HCT116 (cell line): ENCODE results near the gene ACOX3. TPM values are rescaled to one million over a fixed set of nuclear protein-coding genes. Genes with fewer than 3 reads are reported as not detected.

Experiments
- ATAC-seq: fragments of 200-7000 bp; cut with Tn5 transposase; 2 replicates; pipeline ENCODE4 v1.9.1; 2020; ENCODE audit warnings: mild to moderate bottlenecking, moderate library complexity
- BruUV-seq: library from RNA; stranded (reverse); fragments of 400-500 nt; replicated peaks from 2 replicates; lab custom pipeline; 2021; lab: Mats Ljungman, UMichigan
- CTCF ChIA-PET: fragments of 300-600 bp; sonication (Branson Sonifier 250); formaldehyde crosslinking; loops from one replicate; lab custom pipeline; 2021; ENCODE audit warnings: antibody characterized with exemption; lab: Charles Lee
- POLR2A ChIA-PET: fragments of 300-600, 350-600 bp; sonication (Branson Sonifier 250); formaldehyde crosslinking; loops from one replicate; lab custom pipeline; 2021; ENCODE audit warnings: antibody characterized with exemption; lab: Charles Lee
- RAD21 ChIA-PET, 2 experiments: fragments of 300-600 bp; sonication (Branson Sonifier 250); formaldehyde crosslinking; loops; one replicate each; lab custom pipeline; 2023; ENCODE audit warnings: low total read pairs in 2 of 2; ENCODE audit not compliant: uncharacterized antibody in 2 of 2, unreplicated experiment in 2 of 2, low non-redundant PET in 1 of 2; lab: Charles Lee
- DNase-seq: peaks from one replicate; pipeline ENCODE4 v3.0.0-alpha.2; 2010; ENCODE audit warnings: low read depth, low spot score
- H2AFZ ChIP-seq: fragments of 200-600 bp; shearing (Covaris generic), sonication (generic); 2 replicates; pipeline ENCODE4 v1.6.1; 2017; ENCODE audit warnings: low read depth, mixed run types, mixed read lengths, antibody characterized with exemption, low read length; ENCODE audit not compliant: poor library complexity, severe bottlenecking
- H3K27ac ChIP-seq: 2 replicates; pipeline ENCODE4 v1.5.1; 2012; ENCODE audit warnings: low read depth, low read length
- H3K27me3 ChIP-seq: fragments of 200-600 bp; sonication (generic); 2 replicates; pipeline ENCODE4 v1.6.1; 2016; ENCODE audit warnings: mixed run types, low read length, mixed read lengths; ENCODE audit not compliant: insufficient read depth
- H3K36me3 ChIP-seq, 2 experiments: fragments of 200-500 bp in 1 of 2; fragments of 200-600 bp in 1 of 2; sonication (Bioruptor generic) in 1 of 2; sonication (generic) in 1 of 2; 2 replicates each; pipeline versions ENCODE4 v1.5.1 to v1.6.1; 2014 to 2016; ENCODE audit warnings: low read length in 2 of 2, inconsistent platforms in 1 of 2, mixed read lengths in 1 of 2, mixed run types in 1 of 2; ENCODE audit not compliant: insufficient read depth in 2 of 2, control insufficient read depth in 1 of 2
- H3K4me1 ChIP-seq, 2 experiments: fragments of 200-600 bp in 1 of 2; sonication (generic) in 1 of 2; 2 replicates each; pipeline versions ENCODE4 v1.5.1 to v1.6.1; 2012 to 2017; ENCODE audit warnings: low read length in 2 of 2, inconsistent platforms in 1 of 2, mild to moderate bottlenecking in 1 of 2, mixed read lengths in 1 of 2, mixed run types in 1 of 2, moderate library complexity in 1 of 2; ENCODE audit not compliant: insufficient read depth in 2 of 2, control insufficient read depth in 1 of 2
- H3K4me2 ChIP-seq: fragments of 200-600 bp; sonication (generic); 2 replicates; pipeline ENCODE4 v1.6.1; 2017; ENCODE audit warnings: mixed run types, low read length, mixed read lengths
- H3K4me3 ChIP-seq, 2 experiments: fragments of 200-600 bp in 1 of 2; sonication (generic) in 1 of 2; replicated peaks in 1 of 2; 2 replicates each; pipeline ENCODE4 v1.5.1; 2011 to 2016; ENCODE audit warnings: low read length in 2 of 2, control low read depth in 1 of 2, low read depth in 1 of 2, mild to moderate bottlenecking in 1 of 2, mixed read lengths in 1 of 2, mixed run types in 1 of 2
- H3K79me2 ChIP-seq: fragments of 200-600 bp; sonication (generic); 2 replicates; pipeline ENCODE4 v1.6.1; 2017; ENCODE audit warnings: mild to moderate bottlenecking, mixed run types, low read length, moderate library complexity, mixed read lengths; ENCODE audit not compliant: insufficient read depth
- H3K9ac ChIP-seq: fragments of 200-600 bp; sonication (generic); 2 replicates; pipeline ENCODE4 v1.6.1; 2016; ENCODE audit warnings: low read length, mixed read lengths
- H3K9me2 ChIP-seq: fragments of 200-600 bp; sonication (generic), shearing (Covaris generic); 2 replicates; pipeline ENCODE4 v1.6.1; 2017; ENCODE audit warnings: mixed run types, mild to moderate bottlenecking, moderate library complexity; ENCODE audit not compliant: insufficient read depth
- H3K9me3 ChIP-seq, 2 experiments: fragments of 200-500 bp in 1 of 2; fragments of 200-600 bp in 1 of 2; sonication (Bioruptor generic) in 1 of 2; sonication (generic) in 1 of 2; 2 replicates each; pipeline ENCODE4 v1.6.1; 2014 to 2017; ENCODE audit warnings: low read length in 2 of 2, mixed read lengths in 2 of 2, inconsistent platforms in 1 of 2, low read depth in 1 of 2, mild to moderate bottlenecking in 1 of 2, mixed run types in 1 of 2, moderate library complexity in 1 of 2; ENCODE audit not compliant: control insufficient read depth in 1 of 2, insufficient read depth in 1 of 2
- H4K20me1 ChIP-seq: fragments of 200-600 bp; sonication (generic), shearing (Covaris generic); 2 replicates; pipeline ENCODE4 v1.6.1; 2017; ENCODE audit warnings: mixed run types, mild to moderate bottlenecking, moderate library complexity; ENCODE audit not compliant: insufficient read depth
- CEBPB ChIP-seq: IDR thresholded peaks from 2 replicates; pipeline ENCODE4 v1.6.1; 2012; ENCODE audit warnings: low read depth
- FOSL1 ChIP-seq: IDR thresholded peaks from 2 replicates; pipeline ENCODE4 v1.6.1; 2012; ENCODE audit warnings: low read depth
- JUND ChIP-seq: IDR thresholded peaks from 2 replicates; pipeline ENCODE4 v1.6.1; 2012
- POLR2A ChIP-seq: IDR thresholded peaks from 2 replicates; pipeline ENCODE4 v1.7.0; 2011; ENCODE audit warnings: borderline replicate concordance; ENCODE audit not compliant: insufficient read depth, insufficient read length; ENCODE audit errors: extremely low read depth
- REST ChIP-seq: IDR thresholded peaks from 2 replicates; pipeline ENCODE4 v1.6.1; 2012; ENCODE audit warnings: low read depth
- intact Hi-C: fragments of 100-400 bp; cut with micrococcal nuclease; formaldehyde crosslinking; loops from 2 replicates; pipeline ENCODE4 v1.10.0; 2022
- total RNA-seq: library from RNA; stranded (reverse); gene quantifications from one replicate; pipeline ENCODE4 v1.2.1, GENCODE V29; 2021; ENCODE audit not compliant: unreplicated experiment

ACOX3 gene
- total RNA-seq, 1 experiment from 2014 or later, result 16.9 TPM

- Histone ChIP-seq H3K4me1 (peaks cover 12 to 15% of the 10 kb centered on the region in 2 experiments; a peak in 3 of 4 replicates), H3K79me2 (no peaks in the 10 kb centered on the region), H3K27me3 (no peaks in the 10 kb centered on the region), H4K20me1 (no peaks in the 10 kb centered on the region), H2AFZ (no peak overlapping the region), H3K9me3 (no peaks in the 10 kb centered on the region), H3K4me2 (peak overlapping the region; percentile 10), H3K36me3 (peaks cover 0 to 10% of the 10 kb centered on the region in 2 experiments; a peak in 3 of 4 replicates), H3K9ac (no peak overlapping the region), H3K9me2 (no peaks in the 10 kb centered on the region), H3K27ac (no peak overlapping the region), H3K4me3 (no peak overlapping the region)
- intact Hi-C loops, result no loop called here
- BruUV-seq, result no TSS peak
- ChIA-PET CTCF (interaction anchor here (1.1 to 1.6 kb wide), 12 partner anchors 8 to 508 kb away, joined by 3 to 21 read pairs (median 6); no protein-coding TSS in a partner anchor), RAD21 (interaction anchor here (0.7 to 1.7 kb wide), 5 partner anchors 167 to 766 kb away, joined by 3 to 7 read pairs (median 4); no protein-coding TSS in a partner anchor), POLR2A (no interaction called here)
- DNase-seq (no peak), ATAC-seq (no peak)
- 0 out of 2 replicates have a peak, but pooled peaks have one; percentile 5 for TF ChIP-seq FOSL1
- no peak for TF ChIP-seq POLR2A
Observed at GRCh38 chr4:8410066-8410625, 30.4 kb downstream of the ACOX3 start.

- Histone ChIP-seq H3K9me2 (no peaks in the 10 kb centered on the region), H3K79me2 (no peaks in the 10 kb centered on the region), H3K4me2 (no peak overlapping the region), H2AFZ (no peak overlapping the region), H3K27me3 (no peaks in the 10 kb centered on the region), H3K9ac (no peak overlapping the region), H3K36me3 (peaks cover 0 to 6% of the 10 kb centered on the region in 2 experiments; a peak in 3 of 4 replicates), H3K27ac (no peak overlapping the region), H4K20me1 (no peaks in the 10 kb centered on the region), H3K9me3 (no peaks in the 10 kb centered on the region), H3K4me3 (no peak overlapping the region), H3K4me1 (peaks cover 12 to 15% of the 10 kb centered on the region in 2 experiments; a peak in 3 of 4 replicates)
- ChIA-PET RAD21 (interaction anchor here (0.6 to 1.7 kb wide), 3 partner anchors 167 to 766 kb away, joined by 3 to 6 read pairs (median 4); no protein-coding TSS in a partner anchor), POLR2A (no interaction called here), CTCF (interaction anchor here (0.9 to 1.5 kb wide), 4 partner anchors 143 to 169 kb away, joined by 4 to 20 read pairs (median 10); no protein-coding TSS in a partner anchor)
- TF ChIP-seq JUND (no peak), REST (no peak), CEBPB (no peak)
- no TSS peak for BruUV-seq
- ATAC-seq (peak; percentile 63), DNase-seq (no peak)
- intact Hi-C loops, result no loop called here
Observed at GRCh38 chr4:8409264-8410065, 31.1 kb downstream of the ACOX3 start.
